Activated CD4-positive, alpha-beta T cell treated with anti-CD3 and anti-CD28 coated beads, Interleukin-2, Interleukin-6, amounts not matched to agents 100 ng/mL and 50 ng/mL, durations not matched to agents 16 hours and 8 hours (primary cell): ENCODE results near the gene OR10A2.
"Not testable (repeated sequence)": the region's sequence is repeated elsewhere in the genome, so short reads cannot be mapped to it uniquely, and the experiment has no call there.

Source experiments
- DNase-seq: peaks from one replicate; pipeline ENCODE4 v3.0.0-alpha.2; 2020

Gene OR10A2, protein sequence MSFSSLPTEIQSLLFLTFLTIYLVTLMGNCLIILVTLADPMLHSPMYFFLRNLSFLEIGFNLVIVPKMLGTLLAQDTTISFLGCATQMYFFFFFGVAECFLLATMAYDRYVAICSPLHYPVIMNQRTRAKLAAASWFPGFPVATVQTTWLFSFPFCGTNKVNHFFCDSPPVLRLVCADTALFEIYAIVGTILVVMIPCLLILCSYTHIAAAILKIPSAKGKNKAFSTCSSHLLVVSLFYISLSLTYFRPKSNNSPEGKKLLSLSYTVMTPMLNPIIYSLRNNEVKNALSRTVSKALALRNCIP

DNA sequence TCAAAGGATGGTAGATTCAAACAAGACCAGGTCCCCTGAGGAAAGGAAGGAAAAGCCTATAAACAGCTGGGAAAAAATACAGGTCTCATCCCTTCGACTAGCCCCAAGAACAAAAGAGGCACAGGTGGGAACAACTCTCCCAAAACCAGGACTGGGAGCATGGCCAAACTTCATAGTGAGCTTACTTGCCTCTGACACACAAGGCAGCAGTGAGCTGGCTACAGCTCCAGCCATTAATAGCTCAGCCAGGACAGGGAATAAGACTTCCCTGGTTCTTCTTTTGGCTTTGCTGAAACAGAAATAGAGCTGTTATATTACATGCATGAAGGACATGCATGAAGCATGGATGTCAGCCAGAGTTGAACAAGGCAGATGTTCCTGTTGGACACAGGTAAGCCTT, at the start of gene OR10A2:
TSS of gene OR10A2 (plus strand) at position 97 of the 400 bp plus-strand sequence. CDS start 6,698 bp downstream, outside the sequence.
- DNase-seq: no peak

DNA sequence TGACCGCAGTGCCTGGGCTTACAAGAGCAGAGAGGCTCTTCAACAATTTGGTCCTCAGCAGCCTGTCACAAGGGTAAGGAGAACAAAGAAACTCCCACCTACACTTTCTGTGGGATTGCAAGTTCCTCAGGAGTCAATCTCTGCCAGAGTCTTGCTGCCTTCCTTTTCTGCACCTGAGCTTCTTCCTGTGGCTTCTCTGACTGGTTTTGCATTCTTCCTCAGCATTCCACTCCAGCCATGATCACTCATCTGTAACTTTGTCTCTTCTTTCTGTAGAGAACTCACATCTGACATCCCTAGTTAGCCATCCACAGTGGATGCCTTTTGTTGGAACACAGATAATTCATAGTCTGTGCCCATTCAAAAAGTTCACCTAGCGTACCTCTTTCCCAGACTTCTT, 49.2 kb upstream of the OR10A2 start:
- DNase-seq: no peak

DNA sequence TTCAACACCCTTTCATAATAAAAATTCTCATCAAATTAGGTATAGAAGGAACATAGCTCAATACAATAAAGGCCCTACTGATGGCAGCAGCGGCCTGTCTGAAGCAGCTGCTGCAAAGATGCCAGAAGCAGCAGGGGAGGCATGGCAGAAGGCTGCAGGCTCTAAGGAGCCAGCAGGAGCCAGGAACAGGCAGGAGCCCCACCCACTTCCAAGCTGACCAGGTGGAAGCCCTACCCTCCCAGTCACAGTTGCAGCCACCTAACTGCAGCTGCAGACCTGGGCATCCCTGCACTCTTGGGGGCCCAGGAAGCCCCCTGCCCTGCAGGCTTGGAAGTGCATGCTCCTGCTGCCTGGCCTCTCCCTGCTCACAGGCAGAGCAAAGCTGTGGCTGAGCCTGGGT, 45.2 kb upstream of the OR10A2 start:
- DNase-seq: no peak

DNA sequence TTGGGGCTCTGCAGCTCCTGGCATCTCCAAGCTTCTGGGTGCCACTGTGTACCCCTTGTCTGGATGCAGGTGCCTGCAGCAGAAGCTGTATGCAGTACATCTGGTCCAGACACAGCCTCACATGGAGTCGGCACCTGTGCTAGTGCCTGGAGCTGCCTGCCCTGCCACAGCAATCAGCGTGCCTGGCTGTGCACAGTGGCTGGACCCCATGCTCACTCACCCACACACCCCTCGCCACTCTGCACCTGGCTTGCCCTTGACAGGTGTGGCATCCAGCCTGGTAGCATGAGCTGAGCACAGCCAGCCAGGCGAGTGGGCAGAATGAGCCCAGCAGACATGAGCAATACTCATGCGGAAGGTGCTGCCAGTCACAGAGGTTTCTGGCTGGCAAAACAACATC, 43.9 kb upstream of the OR10A2 start:
- no peak for DNase-seq

DNA sequence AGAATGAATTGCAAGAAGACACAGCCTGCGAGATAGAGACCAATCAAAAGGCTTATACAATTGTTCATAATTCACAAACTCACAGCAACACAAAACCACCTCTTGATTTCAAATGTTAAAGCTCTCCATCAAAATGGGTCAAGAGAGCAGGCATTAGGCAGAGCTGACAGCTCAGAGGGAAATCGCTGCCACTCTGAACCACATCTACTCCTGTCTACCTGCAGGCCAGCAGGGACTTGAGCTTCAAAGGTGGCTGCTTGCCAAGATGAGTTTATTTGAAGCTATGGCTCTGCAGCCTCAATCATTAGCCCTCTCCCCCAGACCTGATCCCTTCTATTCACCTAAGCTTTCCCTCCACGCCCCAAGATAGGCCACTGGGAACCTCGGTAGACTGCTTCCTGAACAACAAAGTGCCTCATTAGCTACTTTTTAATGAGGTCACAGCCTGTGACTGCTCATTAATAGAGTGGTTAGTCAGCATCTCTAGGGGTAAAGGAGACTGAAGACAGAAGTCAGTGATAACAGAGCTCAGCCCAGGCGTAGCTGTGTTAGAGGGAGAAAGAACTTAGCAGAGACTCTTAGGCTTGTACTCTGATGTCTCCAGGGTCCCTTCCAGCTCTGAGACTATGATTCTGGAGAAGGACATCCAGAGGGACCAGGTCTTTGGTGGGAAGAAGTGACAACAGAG, 38.6 kb upstream of the OR10A2 start:
- no peak for DNase-seq

DNA sequence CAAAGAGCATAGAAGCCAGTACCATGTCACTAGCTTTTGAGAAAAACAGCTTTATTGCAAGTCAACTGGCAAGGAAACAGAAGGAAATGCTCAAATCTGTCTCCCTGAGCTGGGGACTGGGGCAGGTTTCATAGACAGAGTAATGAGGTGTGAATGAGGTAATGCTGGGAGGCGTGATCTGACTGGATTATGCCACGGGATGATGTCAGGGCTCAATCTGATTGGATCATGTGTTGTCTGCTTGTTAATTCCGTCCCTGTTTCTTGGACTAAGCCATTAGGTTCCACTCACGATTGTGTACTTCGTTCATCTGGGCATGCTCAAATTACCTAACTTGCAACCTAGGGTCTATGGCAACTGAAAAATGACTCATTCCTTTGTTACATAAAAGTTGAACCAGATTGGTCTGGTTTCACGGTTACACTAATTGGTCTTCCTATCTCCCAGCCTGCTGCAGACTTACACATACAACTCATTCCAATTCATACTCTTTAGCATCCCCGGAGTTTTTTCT, 37.6 kb upstream of the OR10A2 start:
- no peak for DNase-seq

DNA sequence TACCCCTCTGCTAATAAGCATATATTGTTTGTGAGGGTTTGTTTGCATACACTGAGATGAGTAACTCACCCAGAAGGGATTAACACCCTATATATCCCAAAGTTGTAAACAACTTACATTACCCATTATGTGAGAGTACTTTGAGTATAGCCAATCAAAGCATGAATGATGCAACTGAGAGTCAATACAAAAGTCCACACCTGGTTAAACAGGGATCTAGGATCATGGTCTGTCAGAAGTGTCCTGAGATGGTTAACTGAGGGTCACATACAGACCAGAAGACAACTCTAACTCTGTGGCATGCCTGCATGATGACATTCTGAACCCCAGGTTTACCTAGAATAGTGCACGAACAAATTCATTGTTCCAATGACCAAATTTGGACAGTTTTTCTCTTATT, 34.8 kb upstream of the OR10A2 start:
- no peak for DNase-seq

DNA sequence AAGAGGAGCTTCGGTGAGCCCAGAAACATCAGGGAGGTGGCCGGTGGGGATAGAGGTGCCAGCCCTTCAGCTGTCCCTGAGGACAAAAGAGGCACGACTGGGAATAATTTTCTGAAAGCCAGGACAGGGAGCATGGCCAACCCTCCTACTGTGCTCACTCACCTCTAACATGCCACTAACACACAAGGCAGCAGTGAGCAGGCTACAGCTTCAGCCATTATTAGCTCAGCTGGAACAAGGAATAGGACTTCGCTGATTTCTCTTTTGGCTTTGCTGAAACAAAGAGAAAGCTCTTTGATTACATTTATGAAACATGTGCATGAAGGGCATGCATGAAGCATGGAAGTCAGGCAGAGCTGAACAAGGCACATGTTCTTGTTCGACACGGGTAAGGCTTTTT, 29.5 kb upstream of the OR10A2 start:
- no peak for DNase-seq

DNA sequence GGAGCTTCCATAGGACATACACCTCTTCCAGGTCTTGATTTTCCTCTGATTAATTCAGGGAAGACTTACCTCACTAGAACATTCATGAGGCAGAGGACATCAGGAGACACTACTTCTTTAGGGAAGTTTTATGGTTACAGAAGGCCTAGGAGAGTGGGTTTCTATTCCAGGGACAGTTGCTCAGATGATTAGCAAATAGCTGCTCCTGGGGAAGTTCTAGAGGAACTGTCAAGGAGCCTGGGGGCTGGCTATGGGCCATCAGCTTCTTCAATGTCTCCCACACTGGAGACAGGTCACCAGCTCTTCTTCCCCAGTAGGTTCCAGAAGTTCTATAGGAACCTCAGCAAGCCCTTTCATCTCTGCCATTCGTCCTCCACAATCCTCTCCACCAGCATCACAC, 28.8 kb upstream of the OR10A2 start:
- no peak for DNase-seq

DNA sequence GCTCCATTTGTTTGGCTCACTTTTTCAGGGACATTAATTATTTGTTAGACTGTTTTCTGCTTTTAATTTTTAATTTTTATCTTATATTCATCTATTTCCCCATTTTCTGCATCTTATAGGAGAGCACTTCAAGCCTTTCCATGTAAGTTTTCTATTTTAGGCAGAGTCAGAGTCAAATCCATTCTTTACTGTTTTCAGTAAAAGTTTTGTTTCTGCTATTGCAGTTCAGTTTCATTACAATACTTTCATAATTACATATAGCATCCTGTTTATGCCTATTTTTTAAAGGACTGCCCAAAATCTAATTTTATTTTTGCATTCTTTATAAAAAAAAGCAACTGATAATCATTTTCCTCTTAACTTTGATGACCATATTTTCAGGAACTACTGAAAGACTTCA, 21.2 kb upstream of the OR10A2 start:
- DNase-seq: peak; percentile 20

DNA sequence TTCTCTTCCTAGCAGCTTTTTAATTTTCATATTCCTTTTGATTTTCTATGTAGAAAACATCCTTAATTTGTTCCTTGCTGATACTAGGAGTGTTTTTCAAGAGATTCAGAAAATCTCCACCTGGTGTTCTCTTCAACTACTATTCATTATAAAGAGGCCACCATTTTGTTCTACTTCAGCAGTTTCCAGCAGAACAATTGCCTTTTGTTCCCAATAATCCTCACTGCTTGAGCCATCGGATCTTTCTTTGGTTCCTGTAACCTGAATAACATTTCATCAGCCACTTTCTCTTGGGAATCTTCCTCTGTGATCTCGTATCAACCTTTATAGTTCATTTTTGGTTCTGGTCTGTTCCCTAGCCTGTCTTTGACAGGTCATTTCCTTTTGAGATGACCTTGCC, 19.2 kb upstream of the OR10A2 start:
- no peak for DNase-seq

DNA sequence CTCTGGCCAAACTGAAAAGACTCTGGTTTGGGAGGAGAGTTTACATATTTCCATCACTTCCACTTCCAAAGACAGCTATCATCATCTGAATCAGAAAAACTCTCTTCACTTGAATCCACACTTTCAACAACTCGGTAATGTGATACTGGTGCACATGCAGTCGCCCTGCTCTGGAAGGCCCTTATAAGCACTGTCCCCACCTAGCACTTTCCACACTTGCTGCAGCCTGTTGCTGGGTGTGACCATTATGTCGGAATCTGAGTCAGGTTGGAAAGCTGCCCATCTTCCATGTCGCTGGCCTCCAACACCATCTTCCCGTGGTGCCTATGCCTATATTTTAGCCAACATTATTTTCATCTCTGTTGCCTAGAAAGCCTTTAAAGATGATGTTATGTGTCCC, 18.5 kb upstream of the OR10A2 start:
- no peak for DNase-seq

DNA sequence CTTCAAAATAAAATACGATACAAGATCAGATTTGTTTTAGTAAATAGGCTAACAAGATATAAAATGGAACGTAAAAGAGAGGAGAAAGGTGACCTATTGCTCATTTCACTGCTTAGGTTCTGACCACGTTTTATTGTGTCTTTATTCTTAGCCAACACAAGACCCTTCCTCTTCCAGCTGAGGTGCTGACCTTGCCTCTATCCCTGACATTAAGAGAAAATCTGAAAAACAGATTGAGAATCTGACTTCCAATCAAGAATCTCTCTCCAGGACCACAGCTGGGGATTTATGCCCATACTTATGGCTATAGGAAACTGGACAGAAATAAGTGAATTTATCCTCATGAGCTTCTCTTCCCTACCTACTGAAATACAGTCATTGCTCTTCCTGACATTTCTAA, 17.5 kb upstream of the OR10A2 start, which contains the start of gene OR10A5:
TSS of gene OR10A5 (plus strand) at position 301 of the 400 bp plus-strand sequence. CDS start at position 301, 0 bp downstream.
- no peak for DNase-seq

DNA sequence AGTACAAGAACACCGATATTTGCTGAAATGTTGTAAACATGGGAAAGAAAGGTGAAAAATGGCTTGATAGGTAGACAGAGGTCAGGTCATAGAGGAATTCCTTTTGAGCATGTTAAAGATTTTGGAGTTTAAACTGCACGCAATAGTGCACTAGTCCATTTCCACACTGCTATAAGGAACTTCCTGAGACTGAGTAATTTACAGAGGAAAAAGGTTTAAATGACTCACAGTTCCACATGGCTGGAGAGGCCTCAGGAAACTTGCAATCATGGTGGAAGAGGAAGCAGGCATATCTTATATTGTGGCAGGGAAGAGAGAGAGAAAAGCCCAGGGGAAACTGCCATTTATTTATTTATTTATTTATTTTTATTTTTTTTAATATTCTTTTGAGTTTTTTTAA, 12.3 kb upstream of the OR10A2 start:
- no peak for DNase-seq

DNA sequence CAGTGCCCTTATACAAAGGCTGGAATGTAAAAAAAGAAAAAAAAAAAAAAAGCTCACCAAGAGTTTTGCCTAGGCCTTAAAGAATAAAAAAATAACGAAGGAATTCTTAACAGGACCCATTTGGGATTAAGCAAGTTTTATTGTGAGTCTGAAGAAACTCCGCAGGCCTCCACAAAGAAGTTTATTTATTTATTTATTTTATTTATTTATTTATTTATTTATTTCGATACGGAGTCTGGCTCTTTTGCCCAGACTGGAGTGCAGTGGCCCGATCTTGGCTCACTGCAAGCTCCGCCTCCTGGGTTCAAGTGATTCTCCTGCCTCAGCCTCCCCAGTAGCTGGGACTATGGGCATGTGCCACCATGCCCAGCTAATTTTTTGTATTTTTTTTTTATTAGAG, 8.1 kb upstream of the OR10A2 start:
- not testable (repeated sequence) for DNase-seq

DNA sequence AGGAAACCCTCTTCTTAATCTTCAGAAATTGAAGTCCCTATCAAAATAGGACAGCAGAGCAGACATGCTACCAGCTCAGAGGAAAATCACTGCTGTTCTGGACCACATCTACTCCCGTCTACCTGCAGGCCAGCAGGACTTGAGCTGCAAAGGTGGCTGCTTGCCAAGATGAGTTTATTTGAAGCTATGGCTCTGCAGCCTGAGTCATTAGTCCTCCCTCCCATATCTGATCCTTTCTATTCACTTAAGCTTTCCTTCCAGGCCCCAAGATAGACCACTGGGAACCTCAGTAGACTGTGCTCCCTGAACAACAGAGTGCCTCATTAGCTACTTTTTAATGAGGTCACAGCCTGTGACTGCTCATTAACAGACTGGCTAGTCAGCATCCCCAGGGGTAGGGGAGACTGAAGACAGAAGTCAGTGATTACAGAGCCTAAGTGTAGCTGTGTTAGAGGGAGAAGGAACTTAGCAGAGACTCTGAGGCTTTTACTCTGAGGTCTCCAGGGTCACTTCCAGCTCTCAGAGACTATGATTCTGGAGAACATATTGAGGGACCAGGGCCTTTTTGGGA, 6.8 kb upstream of the OR10A2 start:
- DNase-seq: no peak

DNA sequence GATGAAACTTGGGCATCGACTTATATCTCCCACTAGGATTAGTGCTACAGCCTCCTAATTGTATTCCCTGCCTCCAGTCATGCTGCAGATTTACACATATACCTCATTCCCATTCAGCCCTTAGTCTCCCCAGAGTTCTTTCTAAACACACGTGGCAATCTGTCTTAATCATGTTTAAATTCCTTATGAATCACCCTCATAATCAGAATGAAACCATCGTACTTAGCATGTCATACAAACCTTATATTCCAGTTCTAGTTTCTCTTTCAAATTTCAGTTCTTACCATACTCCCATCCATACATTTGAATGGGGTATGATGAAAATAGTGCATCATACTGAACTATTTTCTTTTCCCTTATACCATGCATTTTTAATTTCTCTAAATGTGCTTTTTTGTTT, 6.0 kb upstream of the OR10A2 start:
- peak; percentile 53 for DNase-seq

DNA sequence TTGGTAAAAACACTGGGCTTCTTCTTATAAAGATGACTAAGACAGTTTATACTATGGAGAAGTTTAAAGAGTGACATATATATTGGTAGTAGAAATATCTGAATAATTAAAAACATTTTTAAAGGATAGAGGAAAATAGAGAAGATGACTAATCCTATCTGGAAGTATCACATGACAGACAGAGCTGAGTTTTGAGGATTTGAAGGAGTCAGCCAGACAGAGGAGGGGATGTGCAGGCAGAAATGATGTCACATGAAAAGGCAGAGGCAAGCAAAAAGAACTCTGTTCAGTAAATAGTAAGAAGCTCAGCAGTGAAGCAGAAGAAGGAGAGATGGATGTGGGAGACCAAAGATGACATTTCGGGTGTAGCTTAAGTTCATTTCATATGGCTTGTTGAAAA, 1.6 kb downstream of the OR10A2 start:
- no peak for DNase-seq

DNA sequence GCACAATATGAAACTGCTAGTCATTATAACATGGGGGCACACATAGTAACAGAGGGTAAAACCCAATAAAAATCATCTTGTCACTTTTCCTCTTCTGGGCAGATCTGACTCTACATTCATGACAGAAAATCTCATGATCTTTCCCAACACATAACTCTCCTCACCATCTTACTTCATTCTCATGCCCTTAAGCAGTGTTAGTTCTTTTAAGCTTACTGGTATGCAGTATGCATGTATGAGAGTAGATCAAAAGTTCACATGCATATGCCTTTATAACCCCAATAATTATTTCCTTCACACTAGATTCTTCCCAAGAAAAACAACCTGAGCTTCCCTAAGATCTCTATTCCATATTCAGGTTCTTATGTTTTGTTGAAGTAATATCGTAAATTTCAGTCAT, 8.4 kb downstream of the OR10A2 start:
- no peak for DNase-seq

DNA sequence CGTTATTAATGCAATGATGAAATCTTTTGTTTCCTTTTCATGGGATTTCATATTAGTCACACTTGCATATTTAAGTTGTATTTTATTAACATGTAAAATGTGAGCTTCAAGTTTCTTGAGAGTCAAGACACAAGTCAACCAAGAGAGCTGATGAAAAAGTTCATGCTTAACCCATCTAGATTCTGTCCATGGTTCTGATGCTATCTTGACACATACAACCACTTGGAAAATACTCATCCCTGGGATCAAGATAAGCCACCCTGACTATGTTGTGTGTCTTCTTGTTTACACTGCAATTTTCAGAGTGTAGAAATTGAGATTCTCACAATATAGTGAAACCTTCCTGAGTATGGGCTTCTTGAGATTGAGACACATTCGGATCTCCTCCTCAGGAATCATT, 12.9 kb downstream of the OR10A2 start:
- no peak for DNase-seq

DNA sequence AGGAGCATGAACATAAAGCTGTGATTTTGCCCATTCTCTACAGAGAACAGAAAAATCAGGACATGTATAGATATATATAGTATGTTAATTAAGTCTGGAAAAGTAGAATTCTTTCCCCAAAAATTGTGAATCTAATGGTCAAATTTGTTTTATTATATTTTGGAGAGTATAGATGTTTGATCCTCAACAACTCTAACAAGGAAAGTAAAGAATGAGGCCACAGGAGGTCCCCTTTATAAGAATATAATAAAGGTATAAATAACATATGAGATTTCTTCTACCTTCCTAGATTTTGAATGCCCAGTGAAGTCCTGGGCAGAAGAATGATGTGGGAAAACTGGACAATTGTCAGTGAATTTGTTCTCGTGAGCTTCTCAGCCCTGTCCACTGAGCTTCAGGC, 13.5 kb downstream of the OR10A2 start, which contains the start of gene OR10A4:
TSS of gene OR10A4 (plus strand) at position 301 of the 400 bp plus-strand sequence. CDS start at position 324, 23 bp downstream.
- DNase-seq: no peak

DNA sequence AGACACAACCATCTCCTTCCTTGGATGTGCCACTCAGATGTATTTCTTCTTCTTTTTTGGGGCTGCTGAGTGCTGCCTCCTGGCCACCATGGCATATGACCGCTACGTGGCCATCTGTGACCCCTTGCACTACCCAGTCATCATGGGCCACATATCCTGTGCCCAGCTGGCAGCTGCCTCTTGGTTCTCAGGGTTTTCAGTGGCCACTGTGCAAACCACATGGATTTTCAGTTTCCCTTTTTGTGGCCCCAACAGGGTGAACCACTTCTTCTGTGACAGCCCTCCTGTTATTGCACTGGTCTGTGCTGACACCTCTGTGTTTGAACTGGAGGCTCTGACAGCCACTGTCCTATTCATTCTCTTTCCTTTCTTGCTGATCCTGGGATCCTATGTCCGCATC, 14.1 kb downstream of the OR10A2 start:
- no peak for DNase-seq

DNA sequence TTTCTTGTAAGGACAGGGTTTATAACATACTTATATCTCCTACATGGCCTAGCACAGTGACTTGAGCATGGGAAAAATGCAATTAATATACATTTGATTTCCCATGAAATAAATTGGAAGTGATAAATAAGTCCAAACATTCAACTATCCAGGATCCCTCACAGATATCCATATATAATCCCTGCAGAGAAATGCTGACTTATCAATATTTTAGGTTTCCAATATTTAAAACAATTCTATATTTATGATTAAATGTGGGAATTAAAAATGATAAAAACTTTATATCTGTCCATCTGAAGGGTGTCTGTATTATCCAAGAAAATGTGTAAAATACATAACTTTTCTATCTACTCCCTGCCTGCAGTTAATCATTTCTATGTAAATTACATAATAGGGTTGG, 19.9 kb downstream of the OR10A2 start:
- no peak for DNase-seq

DNA sequence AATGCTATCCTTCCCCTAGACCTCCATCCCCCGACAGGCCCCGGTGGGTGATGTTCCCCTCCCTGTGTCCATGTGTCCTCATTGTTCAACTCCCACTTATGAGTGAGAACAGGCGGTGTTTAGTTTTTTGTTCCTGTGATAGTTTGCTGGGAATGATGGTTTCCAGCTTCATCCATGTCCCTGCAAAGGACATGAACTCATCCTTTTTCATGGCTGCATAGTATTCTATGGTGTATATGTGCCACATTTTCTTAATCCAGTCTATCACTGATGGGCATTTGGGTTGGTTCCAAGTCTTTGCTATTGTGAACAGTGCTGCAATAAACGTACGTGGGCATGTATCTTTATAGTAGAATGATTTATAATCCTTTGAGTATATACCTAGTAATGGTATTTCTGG, 24.9 kb downstream of the OR10A2 start:
- not testable (repeated sequence) for DNase-seq
